Nephron progenitor cell (in vitro differentiated cells): ENCODE results near the gene LDLRAD2.

Experiments
- DNase-seq: peaks from one replicate; pipeline ENCODE4 v3.0.0; 2021
- H3K27ac Mint-ChIP-seq: 2 replicates; pipeline ENCODE4 v1.8.0; 2021; ENCODE audit warnings: mild to moderate bottlenecking, moderate library complexity, mixed read lengths
- H3K27me3 Mint-ChIP-seq: 2 replicates; pipeline ENCODE4 v1.8.0; 2021; ENCODE audit warnings: mild to moderate bottlenecking, low read depth, mixed read lengths; ENCODE audit not compliant: poor library complexity
- H3K36me3 Mint-ChIP-seq: 2 replicates; pipeline ENCODE4 v1.8.0; 2021; ENCODE audit warnings: low read depth, mixed read lengths
- H3K4me1 Mint-ChIP-seq: 2 replicates; pipeline ENCODE4 v1.8.0; 2021; ENCODE audit warnings: mixed read lengths
- H3K4me3 Mint-ChIP-seq: 2 replicates; pipeline ENCODE4 v1.8.0; 2021; ENCODE audit warnings: mild to moderate bottlenecking, moderate library complexity, mixed read lengths
- H3K9me3 Mint-ChIP-seq: 2 replicates; pipeline ENCODE4 v1.8.0; 2021; ENCODE audit warnings: mild to moderate bottlenecking, moderate library complexity, mixed read lengths
- TF ChIP-seq, protein P1 (sequence below): fragments of 200-600 bp; sonication (generic); IDR thresholded peaks from 2 replicates; pipeline ENCODE4 v1.5.0; 2021; ENCODE audit warnings: antibody characterized with exemption

The LDLRAD2 gene

DNA sequence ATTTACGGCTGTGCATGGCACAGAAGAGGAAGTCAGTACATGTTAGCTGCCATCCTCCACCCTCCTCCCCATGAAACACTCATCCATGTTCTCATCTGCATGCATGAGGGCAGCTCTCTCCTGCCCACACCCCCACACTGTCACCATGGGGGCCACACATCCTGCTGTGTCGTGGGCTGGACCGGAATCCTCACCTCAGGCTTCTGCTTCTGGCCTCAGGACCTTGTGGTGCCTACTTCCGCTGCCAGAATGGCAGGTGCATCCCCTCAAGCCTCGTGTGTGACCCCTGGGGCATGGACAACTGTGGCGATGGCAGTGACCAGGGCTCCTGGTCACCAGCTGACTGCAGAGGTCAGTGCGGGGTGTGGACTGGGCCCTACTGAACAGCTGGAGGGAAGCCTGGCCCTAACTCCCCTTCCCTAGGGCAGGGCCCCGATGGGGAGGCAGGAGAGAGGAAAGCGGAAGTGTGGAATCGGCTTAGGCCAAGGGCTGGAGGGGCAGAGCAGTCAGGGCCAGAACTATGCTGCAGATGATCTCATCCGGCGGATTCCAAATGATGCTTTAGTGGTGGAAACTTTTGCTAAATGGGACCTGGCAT lies 3.8 kb downstream of the LDLRAD2 start:
- no peak for DNase-seq
- Mint-ChIP-seq H3K36me3 (peaks cover 11% of the 10 kb centered on the region), H3K4me1 (peaks cover 21% of the 10 kb centered on the region), H3K27me3 (peaks cover 31% of the 10 kb centered on the region), H3K27ac (peak overlapping the region; percentile 64), H3K4me3 (no peak overlapping the region), H3K9me3 (peaks cover 3% of the 10 kb centered on the region)
- TF ChIP-seq, protein P1, sequence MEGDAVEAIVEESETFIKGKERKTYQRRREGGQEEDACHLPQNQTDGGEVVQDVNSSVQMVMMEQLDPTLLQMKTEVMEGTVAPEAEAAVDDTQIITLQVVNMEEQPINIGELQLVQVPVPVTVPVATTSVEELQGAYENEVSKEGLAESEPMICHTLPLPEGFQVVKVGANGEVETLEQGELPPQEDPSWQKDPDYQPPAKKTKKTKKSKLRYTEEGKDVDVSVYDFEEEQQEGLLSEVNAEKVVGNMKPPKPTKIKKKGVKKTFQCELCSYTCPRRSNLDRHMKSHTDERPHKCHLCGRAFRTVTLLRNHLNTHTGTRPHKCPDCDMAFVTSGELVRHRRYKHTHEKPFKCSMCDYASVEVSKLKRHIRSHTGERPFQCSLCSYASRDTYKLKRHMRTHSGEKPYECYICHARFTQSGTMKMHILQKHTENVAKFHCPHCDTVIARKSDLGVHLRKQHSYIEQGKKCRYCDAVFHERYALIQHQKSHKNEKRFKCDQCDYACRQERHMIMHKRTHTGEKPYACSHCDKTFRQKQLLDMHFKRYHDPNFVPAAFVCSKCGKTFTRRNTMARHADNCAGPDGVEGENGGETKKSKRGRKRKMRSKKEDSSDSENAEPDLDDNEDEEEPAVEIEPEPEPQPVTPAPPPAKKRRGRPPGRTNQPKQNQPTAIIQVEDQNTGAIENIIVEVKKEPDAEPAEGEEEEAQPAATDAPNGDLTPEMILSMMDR: no peak

DNA sequence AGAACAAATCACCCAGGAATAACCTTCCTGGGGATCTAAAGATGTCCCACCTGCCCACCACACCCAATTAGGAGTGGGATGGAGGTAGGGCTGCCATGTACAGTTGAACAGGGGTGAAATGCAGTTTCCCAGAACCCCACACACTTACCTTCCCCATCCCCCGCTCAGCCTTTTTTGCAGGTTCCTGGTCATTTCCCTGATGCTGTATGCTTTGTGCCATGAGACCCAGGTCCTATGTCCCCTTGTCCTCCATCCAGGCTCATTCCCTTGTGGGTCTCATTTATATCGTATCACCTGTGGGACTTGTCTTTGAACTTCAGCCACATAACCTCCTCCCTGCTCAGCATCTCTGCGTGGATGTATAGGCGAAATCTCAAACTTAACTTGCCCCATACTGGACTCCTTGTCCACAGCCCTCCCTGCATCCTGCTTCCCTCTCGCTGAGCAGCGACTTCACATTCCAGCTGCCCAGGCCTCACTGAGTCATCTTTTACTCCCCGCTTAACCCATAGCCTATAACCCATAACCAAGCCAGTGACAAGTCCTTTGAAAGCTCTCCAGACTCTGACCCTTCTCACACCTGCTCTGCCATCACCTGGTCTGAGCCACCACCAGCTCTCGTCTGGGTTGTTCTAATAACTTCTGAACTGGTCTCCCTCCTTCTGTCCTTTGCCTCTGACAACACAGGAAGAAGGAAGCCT lies 4.7 kb downstream of the LDLRAD2 start:
- peaks cover 3% of the 10 kb centered on the region for H3K9me3 Mint-ChIP-seq
- H3K36me3 Mint-ChIP-seq: peaks cover 11% of the 10 kb centered on the region
- H3K27ac Mint-ChIP-seq: no peak overlapping the region
- H3K4me3 Mint-ChIP-seq: no peak overlapping the region
- peaks cover 31% of the 10 kb centered on the region for H3K27me3 Mint-ChIP-seq
- no peak for DNase-seq
- peaks cover 21% of the 10 kb centered on the region for H3K4me1 Mint-ChIP-seq
- TF ChIP-seq, protein P1: no peak

DNA sequence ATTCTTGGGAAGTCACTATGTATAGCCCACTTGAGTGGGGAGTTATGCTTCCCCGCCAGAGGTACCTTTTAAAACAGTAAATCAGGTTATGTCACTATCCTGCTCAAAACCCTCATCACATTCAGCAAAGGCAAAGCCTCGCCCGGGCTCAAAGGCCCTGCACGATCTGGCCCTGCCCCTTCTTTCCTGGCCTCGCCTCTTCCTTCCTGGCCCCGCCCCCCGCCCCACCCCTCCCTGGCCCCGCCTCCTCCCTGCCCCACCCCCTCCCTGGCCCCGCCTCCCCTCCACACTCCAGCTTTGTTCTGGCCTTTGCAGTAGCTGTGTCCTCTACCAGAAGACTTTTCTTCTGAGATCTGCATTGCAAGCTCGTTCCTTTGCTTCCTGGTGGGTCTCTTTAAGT lies 6.6 kb downstream of the LDLRAD2 start:
- Mint-ChIP-seq H3K27me3 (peaks cover 16% of the 10 kb centered on the region), H3K27ac (no peak overlapping the region), H3K4me1 (peaks cover 21% of the 10 kb centered on the region), H3K36me3 (peaks cover 11% of the 10 kb centered on the region), H3K4me3 (no peak overlapping the region), H3K9me3 (peaks cover 3% of the 10 kb centered on the region)
- DNase-seq: peak; percentile 39
- TF ChIP-seq, protein P1: no peak

DNA sequence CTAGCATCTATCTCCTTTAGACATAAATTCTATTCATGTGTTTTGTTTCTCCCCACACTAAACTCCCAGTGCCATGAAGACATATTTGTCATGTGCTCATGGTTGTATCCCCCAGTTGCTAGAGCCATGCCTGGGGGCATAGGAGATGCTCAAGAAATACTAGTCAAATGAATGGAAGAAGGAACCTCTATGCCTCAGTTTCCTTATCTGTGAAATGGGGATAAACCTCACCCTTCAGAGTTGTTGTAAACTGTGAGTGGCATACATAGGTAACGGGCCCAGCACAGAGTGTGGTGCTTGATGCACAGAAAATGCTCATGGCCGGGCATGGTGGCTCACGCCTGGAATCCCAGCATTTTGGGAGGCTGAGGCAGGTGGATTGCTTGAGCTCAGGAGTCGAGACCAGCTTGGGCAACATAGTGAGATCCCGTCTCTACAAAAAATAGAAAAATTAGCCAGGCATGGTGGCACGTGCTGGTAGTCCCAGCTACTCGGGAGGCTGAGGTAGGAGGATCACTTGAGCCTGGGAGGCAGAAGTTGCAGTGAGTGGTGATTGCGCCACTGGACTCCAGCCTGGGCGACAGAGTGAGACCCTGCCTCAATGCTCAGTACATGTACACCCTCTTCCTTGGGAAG lies 8.7 kb downstream of the LDLRAD2 start:
- TF ChIP-seq, protein P1: no peak
- no peak for DNase-seq
- H3K27me3 Mint-ChIP-seq: peaks cover 9% of the 10 kb centered on the region
- H3K36me3 Mint-ChIP-seq: peaks cover 11% of the 10 kb centered on the region
- no peak overlapping the region for H3K4me3 Mint-ChIP-seq
- peaks cover 15% of the 10 kb centered on the region for H3K4me1 Mint-ChIP-seq
- H3K27ac Mint-ChIP-seq: peak overlapping the region; percentile 19
- H3K9me3 Mint-ChIP-seq: peaks cover 3% of the 10 kb centered on the region

DNA sequence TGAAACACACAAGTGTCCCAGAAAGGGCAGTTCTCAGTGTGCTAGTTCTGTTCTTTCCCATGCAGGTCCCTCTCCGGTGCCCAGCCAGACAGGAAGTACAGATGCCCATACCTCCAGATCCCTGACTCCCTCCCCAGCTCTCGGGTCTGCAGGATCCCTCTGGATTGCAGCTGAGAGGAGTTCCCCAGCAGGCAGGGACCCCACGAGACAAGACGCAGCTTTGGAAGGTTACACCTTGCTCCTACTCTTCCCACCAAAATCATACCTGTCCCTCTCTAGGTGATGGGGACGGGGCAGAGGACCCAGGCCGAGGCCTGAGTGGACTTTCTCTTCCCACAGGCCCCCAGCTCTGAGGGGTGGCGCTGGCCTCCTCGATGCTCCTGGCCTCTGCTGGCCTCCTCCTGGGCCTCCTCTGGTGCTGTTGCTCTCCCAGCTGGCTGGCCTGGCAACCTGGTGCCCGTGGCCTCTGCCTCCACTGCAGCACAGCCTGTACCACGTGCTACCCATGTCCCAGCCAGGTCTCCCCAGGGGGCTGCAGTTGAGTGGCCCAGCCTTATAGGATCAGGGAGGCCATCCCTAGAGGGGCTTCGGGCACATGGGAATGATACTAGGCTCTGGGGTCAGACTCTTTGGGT lies 9.4 kb downstream of the LDLRAD2 start:
- Mint-ChIP-seq H3K4me1 (peaks cover 15% of the 10 kb centered on the region), H3K4me3 (no peak overlapping the region), H3K27ac (peak overlapping the region; percentile 19), H3K27me3 (peaks cover 3% of the 10 kb centered on the region), H3K9me3 (peaks cover 3% of the 10 kb centered on the region), H3K36me3 (peaks cover 11% of the 10 kb centered on the region)
- DNase-seq: no peak
- TF ChIP-seq, protein P1: no peak
